Measurements from ENCODE around the gene LNP1. TPM values are rescaled to one million over a fixed set of nuclear protein-coding genes. Genes with fewer than 3 reads are reported as not detected.

Gene LNP1
- total RNA-seq, 1 experiment from 2014 or later = 1.2 TPM

DNA sequence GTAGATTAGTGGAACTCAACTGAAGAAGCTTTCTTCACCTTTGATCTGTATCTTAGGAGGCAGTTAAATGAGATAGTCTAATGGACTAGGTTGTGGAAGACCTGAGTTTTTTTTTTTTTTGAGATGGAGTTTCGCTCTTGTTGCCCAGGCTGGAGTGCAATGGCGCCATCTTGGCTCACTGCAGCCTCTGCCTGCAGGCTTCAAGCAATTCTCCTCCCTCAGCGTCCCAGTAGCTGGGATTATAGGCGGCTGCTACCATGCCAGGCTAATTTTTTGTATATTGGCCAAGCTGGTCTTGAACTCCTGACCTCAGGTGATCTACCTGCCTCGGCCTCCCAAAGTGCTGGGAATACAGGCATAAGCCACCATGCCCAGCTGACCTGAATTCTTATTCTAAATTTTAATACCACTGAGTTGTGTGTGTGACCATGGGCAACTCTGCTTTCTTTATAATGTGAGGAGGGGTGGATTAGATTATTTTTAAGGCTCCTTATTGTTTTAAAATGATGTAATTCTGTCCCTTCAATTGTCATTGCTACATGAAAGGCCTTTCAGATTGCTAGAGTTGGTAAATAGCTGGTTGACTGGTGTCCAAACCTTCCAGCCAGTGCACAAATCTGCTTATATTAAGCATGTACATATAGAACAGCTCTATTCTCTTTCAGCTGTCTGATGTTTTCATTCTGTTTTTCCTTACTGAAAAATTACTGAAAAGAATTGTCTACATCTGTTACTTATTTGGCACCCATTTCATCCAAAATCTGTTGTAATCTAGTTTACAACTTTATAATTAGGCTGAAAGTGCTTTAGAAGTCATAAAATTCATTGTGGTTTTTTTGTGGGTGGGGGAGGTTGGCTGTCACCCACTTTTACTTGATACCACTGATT lies 2.3 kb downstream of the LNP1 start:
- H3K4me3 Mint-ChIP-seq (ENCODE audit: unreplicated experiment) = peak overlapping the region; percentile 98
- peaks cover 9% of the 10 kb centered on the region for H3K9me3 Mint-ChIP-seq (ENCODE audit: unreplicated experiment)
- peaks cover 30% of the 10 kb centered on the region for H3K4me1 Mint-ChIP-seq (ENCODE audit: insufficient read depth, unreplicated experiment)
- DNase-seq (ENCODE audit: unreplicated experiment) = no peak
- POLR2A ChIA-PET = interaction anchor here (0.7 to 3.5 kb wide), 5 partner anchors 65 to 196 kb away, joined by 3 to 27 read pairs (median 4); partner anchors contain the start of gene NIT2
- TF ChIP-seq, protein P1, sequence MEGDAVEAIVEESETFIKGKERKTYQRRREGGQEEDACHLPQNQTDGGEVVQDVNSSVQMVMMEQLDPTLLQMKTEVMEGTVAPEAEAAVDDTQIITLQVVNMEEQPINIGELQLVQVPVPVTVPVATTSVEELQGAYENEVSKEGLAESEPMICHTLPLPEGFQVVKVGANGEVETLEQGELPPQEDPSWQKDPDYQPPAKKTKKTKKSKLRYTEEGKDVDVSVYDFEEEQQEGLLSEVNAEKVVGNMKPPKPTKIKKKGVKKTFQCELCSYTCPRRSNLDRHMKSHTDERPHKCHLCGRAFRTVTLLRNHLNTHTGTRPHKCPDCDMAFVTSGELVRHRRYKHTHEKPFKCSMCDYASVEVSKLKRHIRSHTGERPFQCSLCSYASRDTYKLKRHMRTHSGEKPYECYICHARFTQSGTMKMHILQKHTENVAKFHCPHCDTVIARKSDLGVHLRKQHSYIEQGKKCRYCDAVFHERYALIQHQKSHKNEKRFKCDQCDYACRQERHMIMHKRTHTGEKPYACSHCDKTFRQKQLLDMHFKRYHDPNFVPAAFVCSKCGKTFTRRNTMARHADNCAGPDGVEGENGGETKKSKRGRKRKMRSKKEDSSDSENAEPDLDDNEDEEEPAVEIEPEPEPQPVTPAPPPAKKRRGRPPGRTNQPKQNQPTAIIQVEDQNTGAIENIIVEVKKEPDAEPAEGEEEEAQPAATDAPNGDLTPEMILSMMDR (IDR thresholded peaks at IDR 0.05; ENCODE audit: unreplicated experiment) = no peak
- no TSS peak for BruUV-seq (replicated peaks)
- CTCF ChIA-PET = interaction anchor here (0.9 to 1.3 kb wide), 2 partner anchors 21 to 59 kb away, joined by 3 to 5 read pairs; no protein-coding TSS in a partner anchor
- no peaks in the 10 kb centered on the region for H3K27me3 Mint-ChIP-seq (ENCODE audit: insufficient read depth, unreplicated experiment)
- no peaks in the 10 kb centered on the region for H3K36me3 Mint-ChIP-seq (ENCODE audit: insufficient read depth, unreplicated experiment)
- intact Hi-C loops (cut with micrococcal nuclease) = no loop called here
- H3K27ac Mint-ChIP-seq (ENCODE audit: low read depth, unreplicated experiment) = peak overlapping the region; percentile 97

DNA sequence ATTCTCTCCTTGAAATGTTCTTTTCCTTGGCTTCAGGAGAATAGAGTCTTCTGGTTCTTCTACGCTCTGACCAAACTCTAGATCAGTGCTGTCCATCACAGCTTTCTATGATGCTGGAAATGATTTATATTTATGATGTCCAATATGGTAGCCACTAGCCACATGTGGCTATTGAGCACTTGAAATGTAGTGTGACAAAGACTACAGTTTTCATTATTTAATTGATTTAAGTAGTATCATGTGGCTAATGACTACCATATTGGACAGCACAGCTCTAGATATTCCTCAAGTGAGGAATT lies 2.9 kb downstream of the LNP1 start:
- TF ChIP-seq, protein P1 (IDR thresholded peaks at IDR 0.05; ENCODE audit: unreplicated experiment) = no peak
- peaks cover 9% of the 10 kb centered on the region for H3K9me3 Mint-ChIP-seq (ENCODE audit: unreplicated experiment)
- no peak overlapping the region for H3K27ac Mint-ChIP-seq (ENCODE audit: low read depth, unreplicated experiment)
- CTCF ChIA-PET = interaction anchor here (0.9 to 1.3 kb wide), 3 partner anchors 17 to 58 kb away, joined by 3 to 5 read pairs (median 4); no protein-coding TSS in a partner anchor
- H3K27me3 Mint-ChIP-seq (ENCODE audit: insufficient read depth, unreplicated experiment) = no peaks in the 10 kb centered on the region
- H3K36me3 Mint-ChIP-seq (ENCODE audit: insufficient read depth, unreplicated experiment) = no peaks in the 10 kb centered on the region
- peaks cover 29% of the 10 kb centered on the region for H3K4me1 Mint-ChIP-seq (ENCODE audit: insufficient read depth, unreplicated experiment)
- intact Hi-C loops (cut with micrococcal nuclease) = no loop called here
- BruUV-seq (replicated peaks) = no TSS peak
- POLR2A ChIA-PET = interaction anchor here (0.7 to 1.2 kb wide), 3 partner anchors 98 to 195 kb away, joined by 3 to 4 read pairs (median 3); no protein-coding TSS in a partner anchor
- H3K4me3 Mint-ChIP-seq (ENCODE audit: unreplicated experiment) = no peak overlapping the region
- DNase-seq (ENCODE audit: unreplicated experiment) = no peak

DNA sequence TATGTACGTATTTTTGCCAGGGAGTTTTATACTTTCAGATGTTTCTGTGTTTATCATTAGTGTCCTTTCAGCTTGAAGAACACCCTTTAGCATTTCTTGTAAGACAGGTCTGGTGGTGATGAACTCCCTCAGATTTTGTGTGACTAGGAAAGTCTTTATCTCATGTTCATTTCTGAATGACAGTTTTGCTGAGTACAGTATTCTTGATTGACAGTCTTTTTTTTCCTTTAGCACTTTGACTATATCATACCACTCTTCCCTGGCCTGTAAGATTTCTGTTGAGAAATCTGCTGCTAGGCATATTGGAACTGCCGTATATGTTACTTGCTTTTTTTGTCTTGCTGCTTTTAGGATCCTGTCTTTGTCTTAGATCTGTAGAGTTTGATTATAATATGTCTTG lies 5.8 kb downstream of the LNP1 start:
- Mint-ChIP-seq H3K9me3 (ENCODE audit: unreplicated experiment) (peaks cover 9% of the 10 kb centered on the region), H3K27me3 (ENCODE audit: insufficient read depth, unreplicated experiment) (no peaks in the 10 kb centered on the region), H3K4me1 (ENCODE audit: insufficient read depth, unreplicated experiment) (peaks cover 18% of the 10 kb centered on the region), H3K27ac (ENCODE audit: low read depth, unreplicated experiment) (no peak overlapping the region), H3K4me3 (ENCODE audit: unreplicated experiment) (no peak overlapping the region), H3K36me3 (ENCODE audit: insufficient read depth, unreplicated experiment) (no peaks in the 10 kb centered on the region)
- CTCF ChIA-PET = no interaction called here
- intact Hi-C loops (cut with micrococcal nuclease) = no loop called here
- TF ChIP-seq, protein P1 (IDR thresholded peaks at IDR 0.05; ENCODE audit: unreplicated experiment) = no peak
- no peak for DNase-seq (ENCODE audit: unreplicated experiment)
- POLR2A ChIA-PET = interaction anchor here (0.9 kb wide), 1 partner anchor 23 kb away, joined by 3 read pairs; no protein-coding TSS in a partner anchor
- BruUV-seq (replicated peaks) = no TSS peak

DNA sequence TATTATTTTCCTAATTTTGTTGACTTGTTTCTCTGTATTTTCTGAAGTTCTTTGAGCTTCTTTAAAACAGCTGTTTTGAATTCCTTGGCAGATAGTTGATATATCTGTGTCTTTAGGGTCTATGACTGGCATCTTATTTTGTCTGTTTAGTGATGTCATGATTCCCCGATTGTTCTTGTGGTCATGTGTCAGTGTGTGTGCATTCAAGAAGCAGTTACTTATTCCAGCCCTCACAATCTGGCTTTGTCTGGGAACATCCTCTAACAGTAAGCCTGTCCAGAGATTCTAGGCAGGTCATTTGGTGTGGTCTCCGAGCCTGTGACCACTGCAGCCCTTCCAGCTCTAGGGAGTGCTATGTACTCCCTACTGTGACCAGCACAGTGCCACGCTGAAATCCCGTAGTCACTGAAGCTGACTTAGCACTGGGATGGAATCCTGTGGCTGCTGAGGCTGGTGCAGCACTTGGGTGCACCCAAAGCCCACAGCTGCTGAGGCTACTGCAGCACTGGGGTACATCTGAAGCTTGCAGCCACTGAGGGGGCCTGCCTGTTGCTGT lies 6.7 kb downstream of the LNP1 start:
- TF ChIP-seq, protein P1 (IDR thresholded peaks at IDR 0.05; ENCODE audit: unreplicated experiment) = no peak
- DNase-seq (ENCODE audit: unreplicated experiment) = no peak
- CTCF ChIA-PET = interaction anchor here (0.6 kb wide), 1 partner anchor 583 kb away, joined by 3 read pairs; no protein-coding TSS in a partner anchor
- Mint-ChIP-seq H3K27ac (ENCODE audit: low read depth, unreplicated experiment) (no peak overlapping the region), H3K4me1 (ENCODE audit: insufficient read depth, unreplicated experiment) (peaks cover 15% of the 10 kb centered on the region), H3K36me3 (ENCODE audit: insufficient read depth, unreplicated experiment) (no peaks in the 10 kb centered on the region), H3K27me3 (ENCODE audit: insufficient read depth, unreplicated experiment) (no peaks in the 10 kb centered on the region), H3K9me3 (ENCODE audit: unreplicated experiment) (peaks cover 9% of the 10 kb centered on the region), H3K4me3 (ENCODE audit: unreplicated experiment) (no peak overlapping the region)
- BruUV-seq (replicated peaks) = no TSS peak
- POLR2A ChIA-PET = interaction anchor here (0.9 kb wide), 1 partner anchor 22 kb away, joined by 3 read pairs; no protein-coding TSS in a partner anchor
- intact Hi-C loops (cut with micrococcal nuclease) = no loop called here
